HEK293 (cell line): ENCODE results near the gene SLC9A4.

Source experiments
- CTCF ChIP-seq: fragments of 450-650 bp; formaldehyde crosslinking; IDR thresholded peaks from 2 replicates; pipeline ENCODE4 v1.5.1; 2016; ENCODE audit warnings: missing biosample characterization, missing genetic modification characterization
- GLIS1 ChIP-seq: fragments of 450-650 bp; formaldehyde crosslinking; IDR thresholded peaks from 2 replicates; pipeline ENCODE4 v1.5.1; 2016; ENCODE audit warnings: missing biosample characterization, missing genetic modification characterization
- SALL2 ChIP-seq: fragments of 450-650 bp; formaldehyde crosslinking; IDR thresholded peaks from 2 replicates; pipeline ENCODE4 v1.5.0; 2017; ENCODE audit warnings: missing biosample characterization, mild to moderate bottlenecking, missing genetic modification characterization, borderline replicate concordance
- SETDB1 ChIP-seq: IDR thresholded peaks from one replicate; pipeline ENCODE4 v1.6.1; 2017; ENCODE audit warnings: mild to moderate bottlenecking, low read length, moderate library complexity, mixed read lengths; ENCODE audit not compliant: insufficient read length
- ZBTB17 ChIP-seq: fragments of 450-650 bp; formaldehyde crosslinking; IDR thresholded peaks from 2 replicates; pipeline ENCODE4 v1.5.1; 2016; ENCODE audit warnings: missing biosample characterization, missing genetic modification characterization
- ZBTB7A ChIP-seq: fragments of 450-650 bp; formaldehyde crosslinking; IDR thresholded peaks from 2 replicates; pipeline ENCODE4 v1.5.1; 2016; ENCODE audit warnings: low read depth, missing biosample characterization, missing genetic modification characterization
- ZNF274 ChIP-seq, 2 experiments: fragments of 200-500 bp in 1 of 2; fragments of 450-650 bp in 1 of 2; sonication (Bioruptor generic) in 1 of 2; formaldehyde crosslinking in 1 of 2; IDR thresholded peaks; 2 replicates each; pipeline versions ENCODE4 v1.5.1 to v1.6.1; 2014 to 2016; ENCODE audit warnings: borderline replicate concordance in 1 of 2, inconsistent platforms in 1 of 2, low read length in 1 of 2, missing biosample characterization in 1 of 2, missing genetic modification characterization in 1 of 2
- ZNF302 ChIP-seq: fragments of 450-650 bp; formaldehyde crosslinking; IDR thresholded peaks from 2 replicates; pipeline ENCODE4 v1.5.1; 2016; ENCODE audit warnings: missing biosample characterization, missing genetic modification characterization, low read depth

- TF ChIP-seq CTCF = no peak
- no peak for TF ChIP-seq SETDB1
- TF ChIP-seq SALL2 = no peak
- TF ChIP-seq ZNF302 (tag by site-specific recombination) = no peak
- no peak for TF ChIP-seq GLIS1 (tag by site-specific recombination)
- TF ChIP-seq ZNF274 (IDR thresholded peaks at IDR 0.05; ENCODE audit: low read length) = no peak
- no peak for TF ChIP-seq ZNF274 (tag by site-specific recombination; IDR thresholded peaks at IDR 0.05; ENCODE audit: borderline replicate concordance)
- no peak for TF ChIP-seq ZBTB7A
- no peak for TF ChIP-seq ZBTB17 (tag by site-specific recombination)
Measured at GRCh38 chr2:102499558-102499957, 26.5 kb downstream of the SLC9A4 start.
